ENCODE results near the gene SSRP1. TPM values are rescaled to one million over a fixed set of nuclear protein-coding genes. Genes with fewer than 3 reads are reported as not detected.
"Not testable (repeated sequence)": the region's sequence is repeated elsewhere in the genome, so short reads cannot be mapped to it uniquely, and the experiment has no call there.

SSRP1 gene
- total RNA-seq, 1 donor from 2014 or later = 103 TPM

GRCh38 chr11:57301711-57302423 lies 33.8 kb downstream of the SSRP1 start:
- no peak for DNase-seq (ENCODE audit: low spot score)

GRCh38 chr11:57300785-57301184 lies 34.9 kb downstream of the SSRP1 start:
- no peak for DNase-seq (ENCODE audit: low spot score)

GRCh38 chr11:57299150-57299737 lies 36.4 kb downstream of the SSRP1 start:
- no peak for DNase-seq (ENCODE audit: low spot score)

- no peak for DNase-seq (ENCODE audit: low spot score)
Measured at GRCh38 chr11:57297221-57297620, 38.5 kb downstream of the SSRP1 start.

- DNase-seq (ENCODE audit: low spot score) = not testable (repeated sequence)
Measured at GRCh38 chr11:57296205-57296604, 39.5 kb downstream of the SSRP1 start.

- no peak for DNase-seq (ENCODE audit: low spot score)
Measured at GRCh38 chr11:57294225-57295131, 41.2 kb downstream of the SSRP1 start.

GRCh38 chr11:57290288-57290687 lies 45.4 kb downstream of the SSRP1 start:
- no peak for DNase-seq (ENCODE audit: low spot score)

GRCh38 chr11:57288771-57289579 lies 46.7 kb downstream of the SSRP1 start:
- no peak for DNase-seq (ENCODE audit: low spot score)

- no peak for DNase-seq (ENCODE audit: low spot score)
Measured at GRCh38 chr11:57287884-57288283, 47.8 kb downstream of the SSRP1 start.

- no peak for DNase-seq (ENCODE audit: low spot score)
Measured at GRCh38 chr11:57283231-57283990, 52.3 kb downstream of the SSRP1 start.

GRCh38 chr11:57281546-57281945 lies 54.1 kb downstream of the SSRP1 start:
- DNase-seq (ENCODE audit: low spot score) = not testable (repeated sequence)

GRCh38 chr11:57279116-57279515 lies 56.6 kb downstream of the SSRP1 start:
- DNase-seq (ENCODE audit: low spot score) = no peak

GRCh38 chr11:57278721-57279095 lies 57.0 kb downstream of the SSRP1 start:
- no peak for DNase-seq (ENCODE audit: low spot score)

GRCh38 chr11:57277845-57278720 lies 57.6 kb downstream of the SSRP1 start:
- peak; percentile 70 for DNase-seq (ENCODE audit: low spot score)

- DNase-seq (ENCODE audit: low spot score) = no peak
Measured at GRCh38 chr11:57276971-57277675, 58.6 kb downstream of the SSRP1 start.

- no peak for DNase-seq (ENCODE audit: low spot score)
Measured at GRCh38 chr11:57276169-57276970, 59.3 kb downstream of the SSRP1 start.
